GM20000 (cell line): ENCODE results near the gene IFI16.
"Not testable (repeated sequence)": the region's sequence is repeated elsewhere in the genome, so short reads cannot be mapped to it uniquely, and the experiment has no call there.

Source experiments
- DNase-seq: peaks from one replicate; pipeline ENCODE4 v3.0.0; 2012; ENCODE audit warnings: low spot score
- CTCF ChIP-seq: IDR thresholded peaks from 2 replicates; pipeline ENCODE4 v1.5.1; 2012; ENCODE audit warnings: mild to moderate bottlenecking, control low read depth; ENCODE audit errors: extremely low read depth, missing control alignments

IFI16 gene

GRCh38 chr1:159098596-159098995 lies 88.9 kb downstream of the IFI16 start:
- no peak for DNase-seq
- TF ChIP-seq CTCF = no peak

GRCh38 chr1:159100589-159100988 lies 90.9 kb downstream of the IFI16 start:
- no peak for DNase-seq
- no peak for TF ChIP-seq CTCF

GRCh38 chr1:159103021-159103420 lies 93.3 kb downstream of the IFI16 start:
- not testable (repeated sequence) for DNase-seq
